ENCODE results near the gene SDHB.

Gene SDHB

DNA sequence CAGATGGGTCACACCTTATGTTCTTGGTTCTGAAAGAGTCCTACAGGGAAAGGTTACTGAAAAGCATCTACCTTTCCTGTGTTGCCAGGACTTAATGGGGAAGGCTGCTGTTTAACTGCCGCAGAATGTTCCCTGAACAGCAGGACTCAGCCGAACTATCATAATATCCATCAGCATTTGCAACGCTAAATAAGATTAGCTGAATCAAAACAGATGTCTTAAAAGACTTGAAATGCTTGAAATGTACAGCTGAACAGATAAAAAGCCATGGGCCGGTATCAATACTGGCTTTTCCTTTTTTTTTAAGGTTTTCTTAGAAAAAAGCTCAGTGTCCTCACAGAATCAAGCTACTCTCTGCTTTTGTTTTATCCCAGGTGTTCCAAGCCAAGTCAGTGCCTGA lies 22.4 kb downstream of the SDHB start:
- TF ChIP-seq, protein P1, sequence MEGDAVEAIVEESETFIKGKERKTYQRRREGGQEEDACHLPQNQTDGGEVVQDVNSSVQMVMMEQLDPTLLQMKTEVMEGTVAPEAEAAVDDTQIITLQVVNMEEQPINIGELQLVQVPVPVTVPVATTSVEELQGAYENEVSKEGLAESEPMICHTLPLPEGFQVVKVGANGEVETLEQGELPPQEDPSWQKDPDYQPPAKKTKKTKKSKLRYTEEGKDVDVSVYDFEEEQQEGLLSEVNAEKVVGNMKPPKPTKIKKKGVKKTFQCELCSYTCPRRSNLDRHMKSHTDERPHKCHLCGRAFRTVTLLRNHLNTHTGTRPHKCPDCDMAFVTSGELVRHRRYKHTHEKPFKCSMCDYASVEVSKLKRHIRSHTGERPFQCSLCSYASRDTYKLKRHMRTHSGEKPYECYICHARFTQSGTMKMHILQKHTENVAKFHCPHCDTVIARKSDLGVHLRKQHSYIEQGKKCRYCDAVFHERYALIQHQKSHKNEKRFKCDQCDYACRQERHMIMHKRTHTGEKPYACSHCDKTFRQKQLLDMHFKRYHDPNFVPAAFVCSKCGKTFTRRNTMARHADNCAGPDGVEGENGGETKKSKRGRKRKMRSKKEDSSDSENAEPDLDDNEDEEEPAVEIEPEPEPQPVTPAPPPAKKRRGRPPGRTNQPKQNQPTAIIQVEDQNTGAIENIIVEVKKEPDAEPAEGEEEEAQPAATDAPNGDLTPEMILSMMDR (IDR thresholded peaks at IDR 0.05; ENCODE audit: extremely low read depth, missing control alignments), result no peak
- DNase-seq (ENCODE audit: low spot score), result no peak

DNA sequence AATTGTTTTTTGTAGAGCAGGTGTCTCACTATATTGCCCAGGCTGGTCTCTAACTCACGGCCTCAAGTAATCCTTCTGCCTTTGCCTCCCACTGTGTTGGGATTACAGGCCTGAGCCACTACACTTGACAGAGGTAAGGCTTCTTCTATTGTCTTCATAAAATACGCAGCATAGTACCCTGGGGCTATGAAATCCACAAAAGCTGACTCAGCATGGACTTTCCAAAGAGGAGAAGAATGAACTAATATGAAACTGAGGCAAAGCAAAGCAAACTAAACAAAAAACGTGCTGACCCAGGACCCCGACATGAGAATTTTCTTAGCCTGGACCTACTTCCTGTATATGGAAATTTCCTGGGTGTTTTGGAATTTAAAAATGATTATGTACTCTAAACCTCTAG lies 23.6 kb downstream of the SDHB start:
- DNase-seq (ENCODE audit: low spot score), result no peak
- TF ChIP-seq, protein P1 (IDR thresholded peaks at IDR 0.05; ENCODE audit: extremely low read depth, missing control alignments), result no peak

DNA sequence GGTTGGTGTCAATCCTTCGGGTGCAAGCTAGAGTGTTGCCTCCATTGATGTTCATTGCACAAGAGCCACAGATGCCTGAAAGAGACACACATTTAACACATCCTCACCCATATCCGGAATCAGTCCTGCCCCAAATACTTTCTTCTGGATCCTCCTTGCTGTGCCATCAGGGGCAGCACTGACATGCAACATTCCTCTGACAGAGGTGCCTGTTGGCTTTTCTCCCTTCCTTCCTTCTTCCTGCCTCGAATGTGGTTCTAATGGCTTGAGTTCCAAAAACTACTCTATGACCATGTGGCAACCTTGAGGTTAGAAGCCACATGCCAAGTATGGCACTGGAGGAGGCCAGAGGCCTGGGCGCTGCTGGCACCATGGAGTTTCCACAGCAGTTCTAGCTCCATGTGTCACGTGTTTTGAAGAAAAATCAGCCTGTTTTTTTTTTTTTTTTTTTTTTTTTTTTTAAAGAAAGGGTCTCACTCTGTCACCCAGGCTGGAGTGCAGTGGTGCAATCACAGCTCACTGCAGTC lies 25.1 kb downstream of the SDHB start:
- DNase-seq (ENCODE audit: low spot score), result no peak
- TF ChIP-seq, protein P1 (IDR thresholded peaks at IDR 0.05; ENCODE audit: extremely low read depth, missing control alignments), result no peak

DNA sequence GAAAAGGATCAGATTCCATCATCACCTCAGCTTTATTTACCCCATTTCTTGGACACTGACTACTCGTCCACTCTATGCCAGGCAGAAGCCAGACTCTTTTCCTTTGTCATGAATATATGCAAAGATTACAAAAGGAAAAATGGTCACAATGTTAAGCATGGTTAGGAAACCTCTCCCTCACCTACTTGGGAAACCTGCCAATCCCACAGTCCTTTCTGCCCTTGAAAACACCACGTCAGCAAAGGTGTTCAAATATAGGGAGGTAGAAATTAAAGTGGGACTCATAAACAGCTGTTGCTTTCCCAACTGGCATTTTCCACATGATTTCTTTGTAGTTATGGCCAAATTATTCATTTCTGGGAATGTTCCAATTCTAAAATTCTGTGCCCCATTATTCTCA lies 25.9 kb downstream of the SDHB start:
- TF ChIP-seq, protein P1 (IDR thresholded peaks at IDR 0.05; ENCODE audit: extremely low read depth, missing control alignments), result no peak

DNA sequence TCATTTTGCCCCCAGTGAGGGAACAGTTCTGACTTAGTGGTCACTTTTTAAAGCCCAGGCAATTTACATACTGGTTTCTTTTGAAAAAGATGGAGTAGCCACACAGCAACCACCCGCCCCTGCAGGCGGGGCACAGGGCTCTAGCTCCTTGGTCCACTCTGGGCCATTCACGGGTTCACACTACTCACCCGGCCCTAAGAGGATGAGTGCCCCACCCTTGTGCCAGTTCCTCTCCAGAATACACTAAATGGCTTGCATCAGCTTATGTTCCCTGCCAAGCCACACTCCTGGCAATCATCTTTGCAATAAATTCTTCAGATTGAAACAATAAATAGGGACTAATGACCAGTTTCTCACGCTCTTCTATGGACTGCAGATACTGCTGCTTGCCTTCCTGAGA lies 26.4 kb downstream of the SDHB start:
- DNase-seq (ENCODE audit: low spot score), result no peak
- TF ChIP-seq, protein P1 (IDR thresholded peaks at IDR 0.05; ENCODE audit: extremely low read depth, missing control alignments), result no peak

More for the DNA sequence above, 25.9 kb downstream of the SDHB start:
- DNase-seq (ENCODE audit: low spot score), result no peak

DNA sequence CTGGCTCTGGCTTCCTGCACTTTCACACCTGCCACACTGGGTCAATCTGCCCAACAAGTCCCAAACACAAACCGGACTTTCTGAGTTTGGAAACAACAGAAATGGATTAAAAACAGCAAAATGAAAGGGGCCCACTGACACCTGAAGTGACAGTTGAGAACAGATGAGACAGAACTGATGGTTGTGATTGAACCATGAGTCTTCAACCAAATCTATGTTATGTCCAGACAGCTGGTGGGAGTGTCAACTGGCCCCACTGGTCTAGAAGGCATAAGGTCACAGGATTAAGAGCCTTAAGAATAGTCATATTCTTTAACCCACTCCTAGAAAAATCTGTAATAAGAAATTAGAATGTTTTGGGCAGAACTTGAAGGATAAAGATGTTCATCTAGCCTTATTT lies 29.1 kb downstream of the SDHB start:
- TF ChIP-seq, protein P1 (IDR thresholded peaks at IDR 0.05; ENCODE audit: extremely low read depth, missing control alignments), result no peak
- no peak for DNase-seq (ENCODE audit: low spot score)

DNA sequence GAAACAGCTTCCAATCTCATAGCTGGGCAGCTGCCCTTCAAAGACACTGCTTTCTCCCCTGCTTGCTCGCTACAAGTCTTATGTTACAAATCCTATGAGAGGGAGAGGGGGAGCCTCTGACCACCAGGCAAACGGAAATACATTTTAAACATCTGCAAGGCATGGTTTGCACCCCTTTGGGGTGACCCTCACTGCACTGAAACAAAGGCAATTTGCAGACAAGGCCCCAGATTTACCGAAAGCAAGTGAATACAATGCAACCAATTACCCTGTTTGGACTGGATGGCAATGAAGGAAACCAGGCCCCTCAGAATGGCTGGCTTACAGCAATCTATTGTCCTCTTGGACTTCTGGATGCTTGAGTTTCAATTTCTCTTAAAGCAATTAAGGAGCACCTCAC lies 30.3 kb downstream of the SDHB start:
- TF ChIP-seq, protein P1 (IDR thresholded peaks at IDR 0.05; ENCODE audit: extremely low read depth, missing control alignments), result no peak
- no peak for DNase-seq (ENCODE audit: low spot score)
